Measurements from ENCODE around the gene SCARB1.

DNA sequence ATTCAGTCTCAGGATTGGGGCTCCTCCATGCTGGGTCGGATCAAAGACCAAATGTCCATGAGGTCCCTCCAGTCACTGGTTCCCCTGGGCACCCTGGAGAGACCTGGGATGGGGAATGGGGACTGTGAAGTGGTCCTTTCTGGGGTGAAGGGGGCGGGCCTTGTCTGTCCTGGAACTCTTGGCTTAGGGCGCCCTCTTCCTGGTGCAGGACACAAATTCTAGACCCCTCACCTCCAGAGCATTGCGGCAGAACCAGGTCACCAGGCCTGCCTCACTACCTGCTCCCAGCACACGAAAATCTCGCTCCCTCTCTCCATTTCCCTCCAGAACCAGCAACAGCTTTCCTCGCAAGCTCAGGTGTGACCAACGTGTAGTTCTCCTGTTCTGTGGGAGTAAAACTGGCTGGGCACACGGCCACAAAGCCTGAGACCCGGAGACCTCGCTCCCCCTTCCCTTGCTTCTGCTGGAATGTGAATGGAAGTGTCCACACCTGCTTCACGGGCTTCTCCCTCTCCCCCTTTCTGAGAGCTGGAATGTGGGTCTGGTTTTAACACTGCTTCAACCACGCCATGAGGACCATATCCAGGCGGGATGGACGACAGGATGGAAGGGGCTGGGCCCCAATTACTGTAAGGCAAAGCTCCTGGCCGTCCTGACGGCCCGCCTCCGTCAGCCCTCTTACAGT lies 112.7 kb downstream of the SCARB1 start:
- TF ChIP-seq, protein P1, sequence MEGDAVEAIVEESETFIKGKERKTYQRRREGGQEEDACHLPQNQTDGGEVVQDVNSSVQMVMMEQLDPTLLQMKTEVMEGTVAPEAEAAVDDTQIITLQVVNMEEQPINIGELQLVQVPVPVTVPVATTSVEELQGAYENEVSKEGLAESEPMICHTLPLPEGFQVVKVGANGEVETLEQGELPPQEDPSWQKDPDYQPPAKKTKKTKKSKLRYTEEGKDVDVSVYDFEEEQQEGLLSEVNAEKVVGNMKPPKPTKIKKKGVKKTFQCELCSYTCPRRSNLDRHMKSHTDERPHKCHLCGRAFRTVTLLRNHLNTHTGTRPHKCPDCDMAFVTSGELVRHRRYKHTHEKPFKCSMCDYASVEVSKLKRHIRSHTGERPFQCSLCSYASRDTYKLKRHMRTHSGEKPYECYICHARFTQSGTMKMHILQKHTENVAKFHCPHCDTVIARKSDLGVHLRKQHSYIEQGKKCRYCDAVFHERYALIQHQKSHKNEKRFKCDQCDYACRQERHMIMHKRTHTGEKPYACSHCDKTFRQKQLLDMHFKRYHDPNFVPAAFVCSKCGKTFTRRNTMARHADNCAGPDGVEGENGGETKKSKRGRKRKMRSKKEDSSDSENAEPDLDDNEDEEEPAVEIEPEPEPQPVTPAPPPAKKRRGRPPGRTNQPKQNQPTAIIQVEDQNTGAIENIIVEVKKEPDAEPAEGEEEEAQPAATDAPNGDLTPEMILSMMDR (IDR thresholded peaks at IDR 0.05): no peak
- no peak for TF ChIP-seq POLR2A (IDR thresholded peaks at IDR 0.05)

All from body of pancreas (tissue), 4 donors.